IPS-18c (cell line): ENCODE data around the gene PCCA.

Source experiments
- H3K4me3 ChIP-seq: 2 replicates; pipeline ENCODE4 v1.7.0; 2013; ENCODE audit warnings: low read depth, mild to moderate bottlenecking, low read length, moderate library complexity; ENCODE audit not compliant: insufficient read depth
- H3K9me3 ChIP-seq: one replicate; pipeline ENCODE4 v1.6.1; 2013; ENCODE audit warnings: mild to moderate bottlenecking, low read length, moderate library complexity; ENCODE audit not compliant: control insufficient read depth, insufficient read depth

Gene PCCA

GRCh38 chr13:100506600-100507422 lies 417.9 kb downstream of the PCCA start:
- Histone ChIP-seq H3K9me3 (no peaks in the 10 kb centered on the region), H3K4me3 (no peak overlapping the region)

- Histone ChIP-seq H3K4me3 (no peak overlapping the region), H3K9me3 (no peaks in the 10 kb centered on the region)
Measured at GRCh38 chr13:100508455-100508854, 419.6 kb downstream of the PCCA start.

- Histone ChIP-seq H3K9me3 (no peaks in the 10 kb centered on the region), H3K4me3 (no peak overlapping the region)
Measured at GRCh38 chr13:100508996-100509395, 420.1 kb downstream of the PCCA start.

- Histone ChIP-seq H3K4me3 (no peak overlapping the region), H3K9me3 (no peaks in the 10 kb centered on the region)
Measured at GRCh38 chr13:100510208-100510957, 421.5 kb downstream of the PCCA start.

GRCh38 chr13:100511466-100511865 lies 422.6 kb downstream of the PCCA start:
- Histone ChIP-seq H3K4me3 (no peak overlapping the region), H3K9me3 (no peaks in the 10 kb centered on the region)

GRCh38 chr13:100512422-100512821 lies 423.5 kb downstream of the PCCA start:
- no peak overlapping the region for H3K4me3 ChIP-seq
- no peaks in the 10 kb centered on the region for H3K9me3 ChIP-seq

GRCh38 chr13:100513171-100513570 lies 424.3 kb downstream of the PCCA start:
- Histone ChIP-seq H3K4me3 (no peak overlapping the region), H3K9me3 (no peaks in the 10 kb centered on the region)

- Histone ChIP-seq H3K9me3 (no peaks in the 10 kb centered on the region), H3K4me3 (no peak overlapping the region)
Measured at GRCh38 chr13:100513987-100514670, 425.2 kb downstream of the PCCA start.

GRCh38 chr13:100514788-100515409 lies 426.0 kb downstream of the PCCA start:
- H3K9me3 ChIP-seq, result no peaks in the 10 kb centered on the region
- H3K4me3 ChIP-seq, result no peak overlapping the region

GRCh38 chr13:100515410-100515800 lies 426.5 kb downstream of the PCCA start:
- no peaks in the 10 kb centered on the region for H3K9me3 ChIP-seq
- H3K4me3 ChIP-seq, result no peak overlapping the region

- Histone ChIP-seq H3K4me3 (no peak overlapping the region), H3K9me3 (no peaks in the 10 kb centered on the region)
Measured at GRCh38 chr13:100517135-100517534, 428.2 kb downstream of the PCCA start.

- H3K4me3 ChIP-seq, result no peak overlapping the region
Measured at GRCh38 chr13:100517728-100518127, 428.8 kb downstream of the PCCA start.

GRCh38 chr13:100518394-100519062 lies 429.6 kb downstream of the PCCA start:
- Histone ChIP-seq H3K9me3 (no peaks in the 10 kb centered on the region), H3K4me3 (no peak overlapping the region)

More at GRCh38 chr13:100517728-100518127, 428.8 kb downstream of the PCCA start:
- no peaks in the 10 kb centered on the region for H3K9me3 ChIP-seq

- H3K9me3 ChIP-seq, result no peaks in the 10 kb centered on the region
Measured at GRCh38 chr13:100519626-100520025, 430.7 kb downstream of the PCCA start.

GRCh38 chr13:100520936-100521850 lies 432.3 kb downstream of the PCCA start:
- Histone ChIP-seq H3K4me3 (no peak overlapping the region), H3K9me3 (no peaks in the 10 kb centered on the region)

More at GRCh38 chr13:100519626-100520025, 430.7 kb downstream of the PCCA start:
- H3K4me3 ChIP-seq, result no peak overlapping the region
